Liver (tissue), 3 donors: Measurements from ENCODE around the gene EXOC3L2.

Source experiments
- ATF3 ChIP-seq: IDR thresholded peaks from 2 replicates; pipeline ENCODE4 v1.6.1; 2016; ENCODE audit warnings: antibody characterized with exemption
- EGR1 ChIP-seq, 2 donors: IDR thresholded peaks; 2 replicates each; pipeline ENCODE4 v1.6.1; 2016 to 2018; ENCODE audit warnings: antibody characterized with exemption in 2 of 2, low read depth in 2 of 2
- FOXA1 ChIP-seq: IDR thresholded peaks from 2 replicates; pipeline ENCODE4 v1.6.1; 2016; ENCODE audit warnings: antibody characterized with exemption
- FOXA2 ChIP-seq: IDR thresholded peaks from 2 replicates; pipeline ENCODE4 v1.6.1; 2016; ENCODE audit warnings: antibody characterized with exemption
- GABPA ChIP-seq, 2 donors: IDR thresholded peaks in 1 of 2; conservative IDR thresholded peaks in 1 of 2; 2 replicates each; pipeline ENCODE4 v1.6.1; 2016; ENCODE audit warnings: antibody characterized with exemption in 2 of 2, mild to moderate bottlenecking in 1 of 2, moderate library complexity in 1 of 2
- JUND ChIP-seq, 2 donors: IDR thresholded peaks; 2 replicates each; pipeline ENCODE4 v1.6.1; 2016; ENCODE audit warnings: antibody characterized with exemption in 2 of 2
- RAD21 ChIP-seq, 2 donors: IDR thresholded peaks; 2 replicates each; pipeline ENCODE4 v1.6.1; 2016; ENCODE audit warnings: antibody characterized with exemption in 2 of 2, mild to moderate bottlenecking in 2 of 2
- RXRA ChIP-seq, 2 donors: IDR thresholded peaks; 2 replicates each; pipeline ENCODE4 v1.6.1; 2017 to 2018; ENCODE audit warnings: antibody characterized with exemption in 2 of 2, mild to moderate bottlenecking in 1 of 2
- SP1 ChIP-seq: IDR thresholded peaks from 2 replicates; pipeline ENCODE4 v1.6.1; 2018; ENCODE audit warnings: antibody characterized with exemption, mild to moderate bottlenecking
- TAF1 ChIP-seq: conservative IDR thresholded peaks from 2 replicates; pipeline ENCODE4 v1.6.1; 2016; ENCODE audit warnings: antibody characterized with exemption, mild to moderate bottlenecking
- YY1 ChIP-seq: IDR thresholded peaks from 2 replicates; pipeline ENCODE4 v1.6.1; 2016; ENCODE audit warnings: antibody characterized with exemption, mild to moderate bottlenecking
- TF ChIP-seq, protein P1 (sequence below): IDR thresholded peaks from 2 replicates; pipeline ENCODE4 v1.6.1; 2016; ENCODE audit warnings: antibody characterized with exemption
- TF ChIP-seq, protein P2 (sequence below): fragments of 150-350 bp; IDR thresholded peaks from 2 replicates; pipeline ENCODE4 v1.5.1; 2017; ENCODE audit warnings: improper control_type of control experiment, low read depth, low read length; ENCODE audit not compliant: missing input control
- TF ChIP-seq, protein P3 (sequence below): IDR thresholded peaks from 2 replicates; pipeline ENCODE4 v1.6.1; 2016; ENCODE audit warnings: antibody characterized with exemption, mild to moderate bottlenecking
- donor health status: healthy.
- donor health status: healthy.

DNA sequence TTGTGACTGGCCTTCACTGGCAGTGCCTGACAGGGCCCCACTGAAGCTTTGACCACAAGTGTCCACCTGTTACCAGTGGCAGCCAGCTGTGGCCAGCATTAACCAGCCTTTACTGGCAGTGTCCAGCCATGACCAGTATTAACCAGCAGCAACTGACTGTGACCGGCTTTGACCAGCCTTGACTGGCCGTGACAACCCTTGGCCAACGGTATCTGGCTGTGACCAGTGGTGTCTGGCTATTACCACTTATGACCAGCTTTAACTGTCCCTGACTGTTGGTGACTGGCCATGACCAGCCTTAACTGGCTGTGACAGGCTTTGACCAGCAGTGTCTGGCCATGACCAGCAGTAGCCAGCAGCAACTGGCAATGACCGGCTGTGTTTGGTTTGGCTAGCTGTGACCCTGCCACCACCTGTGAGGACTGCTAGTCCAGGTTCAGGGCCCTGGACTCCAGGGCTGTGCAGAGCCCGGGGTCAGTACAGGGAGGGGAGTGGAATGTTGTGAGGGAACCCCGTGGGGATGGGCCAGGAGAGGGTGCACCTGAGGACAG, 45.2 kb upstream of the EXOC3L2 start:
- TF ChIP-seq, protein P1, sequence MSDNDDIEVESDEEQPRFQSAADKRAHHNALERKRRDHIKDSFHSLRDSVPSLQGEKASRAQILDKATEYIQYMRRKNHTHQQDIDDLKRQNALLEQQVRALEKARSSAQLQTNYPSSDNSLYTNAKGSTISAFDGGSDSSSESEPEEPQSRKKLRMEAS = peak; percentile 96
- TF ChIP-seq, protein P2, sequence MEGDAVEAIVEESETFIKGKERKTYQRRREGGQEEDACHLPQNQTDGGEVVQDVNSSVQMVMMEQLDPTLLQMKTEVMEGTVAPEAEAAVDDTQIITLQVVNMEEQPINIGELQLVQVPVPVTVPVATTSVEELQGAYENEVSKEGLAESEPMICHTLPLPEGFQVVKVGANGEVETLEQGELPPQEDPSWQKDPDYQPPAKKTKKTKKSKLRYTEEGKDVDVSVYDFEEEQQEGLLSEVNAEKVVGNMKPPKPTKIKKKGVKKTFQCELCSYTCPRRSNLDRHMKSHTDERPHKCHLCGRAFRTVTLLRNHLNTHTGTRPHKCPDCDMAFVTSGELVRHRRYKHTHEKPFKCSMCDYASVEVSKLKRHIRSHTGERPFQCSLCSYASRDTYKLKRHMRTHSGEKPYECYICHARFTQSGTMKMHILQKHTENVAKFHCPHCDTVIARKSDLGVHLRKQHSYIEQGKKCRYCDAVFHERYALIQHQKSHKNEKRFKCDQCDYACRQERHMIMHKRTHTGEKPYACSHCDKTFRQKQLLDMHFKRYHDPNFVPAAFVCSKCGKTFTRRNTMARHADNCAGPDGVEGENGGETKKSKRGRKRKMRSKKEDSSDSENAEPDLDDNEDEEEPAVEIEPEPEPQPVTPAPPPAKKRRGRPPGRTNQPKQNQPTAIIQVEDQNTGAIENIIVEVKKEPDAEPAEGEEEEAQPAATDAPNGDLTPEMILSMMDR = no peak
- TF ChIP-seq ATF3 (peak; percentile 63), GABPA (IDR thresholded peaks at IDR 0.05 in 1 of 2, conservative IDR thresholded peaks at IDR 0.05 in 1 of 2) (peak in 1 of 2 donors; percentile 54), SP1 (peak; percentile 99), JUND (IDR thresholded peaks at IDR 0.05) (peak in 1 of 2 donors; percentile 77), RAD21 (IDR thresholded peaks at IDR 0.05) (peak; percentile 41 to 69), TAF1 (no peak), YY1 (peak; percentile 70), EGR1 (IDR thresholded peaks at IDR 0.05; ENCODE audit: low read depth in 2 of 2) (peak; percentile 13 to 74), RXRA (IDR thresholded peaks at IDR 0.05) (peak; percentile 100), FOXA2 (no peak), FOXA1 (peak; percentile 84)
- TF ChIP-seq, protein P3, sequence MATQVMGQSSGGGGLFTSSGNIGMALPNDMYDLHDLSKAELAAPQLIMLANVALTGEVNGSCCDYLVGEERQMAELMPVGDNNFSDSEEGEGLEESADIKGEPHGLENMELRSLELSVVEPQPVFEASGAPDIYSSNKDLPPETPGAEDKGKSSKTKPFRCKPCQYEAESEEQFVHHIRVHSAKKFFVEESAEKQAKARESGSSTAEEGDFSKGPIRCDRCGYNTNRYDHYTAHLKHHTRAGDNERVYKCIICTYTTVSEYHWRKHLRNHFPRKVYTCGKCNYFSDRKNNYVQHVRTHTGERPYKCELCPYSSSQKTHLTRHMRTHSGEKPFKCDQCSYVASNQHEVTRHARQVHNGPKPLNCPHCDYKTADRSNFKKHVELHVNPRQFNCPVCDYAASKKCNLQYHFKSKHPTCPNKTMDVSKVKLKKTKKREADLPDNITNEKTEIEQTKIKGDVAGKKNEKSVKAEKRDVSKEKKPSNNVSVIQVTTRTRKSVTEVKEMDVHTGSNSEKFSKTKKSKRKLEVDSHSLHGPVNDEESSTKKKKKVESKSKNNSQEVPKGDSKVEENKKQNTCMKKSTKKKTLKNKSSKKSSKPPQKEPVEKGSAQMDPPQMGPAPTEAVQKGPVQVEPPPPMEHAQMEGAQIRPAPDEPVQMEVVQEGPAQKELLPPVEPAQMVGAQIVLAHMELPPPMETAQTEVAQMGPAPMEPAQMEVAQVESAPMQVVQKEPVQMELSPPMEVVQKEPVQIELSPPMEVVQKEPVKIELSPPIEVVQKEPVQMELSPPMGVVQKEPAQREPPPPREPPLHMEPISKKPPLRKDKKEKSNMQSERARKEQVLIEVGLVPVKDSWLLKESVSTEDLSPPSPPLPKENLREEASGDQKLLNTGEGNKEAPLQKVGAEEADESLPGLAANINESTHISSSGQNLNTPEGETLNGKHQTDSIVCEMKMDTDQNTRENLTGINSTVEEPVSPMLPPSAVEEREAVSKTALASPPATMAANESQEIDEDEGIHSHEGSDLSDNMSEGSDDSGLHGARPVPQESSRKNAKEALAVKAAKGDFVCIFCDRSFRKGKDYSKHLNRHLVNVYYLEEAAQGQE = peak; percentile 91
